SK-N-SH treated with all-trans-retinoic acid at 6 μM for 48 hours (cell line): ENCODE data around the gene TNFSF13B.

ENCODE experiments used
- ATAC-seq: fragments of 200-7000 bp; cut with Tn5 transposase; 3 replicates; pipeline ENCODE4 v1.9.1; 2020; ENCODE audit warnings: mild to moderate bottlenecking, moderate library complexity
- ARNTL ChIP-seq: fragments of 450-650 bp; formaldehyde crosslinking; IDR thresholded peaks from 2 replicates; pipeline ENCODE4 v1.5.0; 2020; ENCODE audit warnings: low read depth, mild to moderate bottlenecking, moderate library complexity, borderline replicate concordance
- CREB5 ChIP-seq: fragments of 250-450 bp; sonication (Bioruptor Pico); IDR thresholded peaks from 2 replicates; pipeline ENCODE4 v1.5.1; 2020; ENCODE audit warnings: low read depth, mild to moderate bottlenecking, moderate library complexity
- CSDC2 ChIP-seq: fragments of 250-450 bp; sonication (Bioruptor Pico); IDR thresholded peaks from 2 replicates; pipeline ENCODE4 v1.5.0; 2020; ENCODE audit warnings: mild to moderate bottlenecking, moderate library complexity
- CSRNP3 ChIP-seq: fragments of 250-450 bp; sonication (Bioruptor Pico); IDR thresholded peaks from 2 replicates; pipeline ENCODE4 v1.5.1; 2021; ENCODE audit warnings: mild to moderate bottlenecking, moderate library complexity
- ESRRG ChIP-seq: fragments of 250-450 bp; sonication (Bioruptor Pico); IDR thresholded peaks from 2 replicates; pipeline ENCODE4 v1.6.1; 2021; ENCODE audit warnings: mild to moderate bottlenecking
- GLIS3 ChIP-seq: fragments of 250-450 bp; sonication (Bioruptor Pico); IDR thresholded peaks from 2 replicates; pipeline ENCODE4 v1.5.0; 2020; ENCODE audit warnings: mild to moderate bottlenecking, moderate library complexity
- OSR1 ChIP-seq: fragments of 250-450 bp; sonication (Bioruptor Pico); IDR thresholded peaks from 2 replicates; pipeline ENCODE4 v1.8.0; 2022; ENCODE audit warnings: moderate library complexity, mild to moderate bottlenecking, inconsistent platforms
- PATZ1 ChIP-seq: fragments of 250-450 bp; sonication (Bioruptor Pico); IDR thresholded peaks from 2 replicates; pipeline ENCODE4 v1.8.0; 2020; ENCODE audit warnings: mild to moderate bottlenecking, moderate library complexity, borderline replicate concordance
- POU6F1 ChIP-seq: fragments of 250-450 bp; sonication (Bioruptor Pico); IDR thresholded peaks from 2 replicates; pipeline ENCODE4 v1.8.0; 2021; ENCODE audit warnings: low read depth, mild to moderate bottlenecking, moderate library complexity, borderline replicate concordance
- PPARA ChIP-seq: fragments of 250-450 bp; sonication (Bioruptor Pico); IDR thresholded peaks from 2 replicates; pipeline ENCODE4 v1.5.0; 2020; ENCODE audit warnings: mild to moderate bottlenecking, borderline replicate concordance
- RARB ChIP-seq: fragments of 250-450 bp; sonication (Bioruptor Pico); IDR thresholded peaks from 2 replicates; pipeline ENCODE4 v1.8.0; 2021; ENCODE audit warnings: mild to moderate bottlenecking, moderate library complexity
- TCF4 ChIP-seq: fragments of 250-450 bp; sonication (Bioruptor Pico); IDR thresholded peaks from 2 replicates; pipeline ENCODE4 v1.8.0; 2021; ENCODE audit warnings: mild to moderate bottlenecking, moderate library complexity, borderline replicate concordance
- TOX ChIP-seq: fragments of 250-450 bp; sonication (Bioruptor Pico); IDR thresholded peaks from 2 replicates; pipeline ENCODE4 v1.8.0; 2021; ENCODE audit warnings: mild to moderate bottlenecking, moderate library complexity, borderline replicate concordance
- TSHZ2 ChIP-seq: fragments of 250-450 bp; sonication (Bioruptor Pico); IDR thresholded peaks from 2 replicates; pipeline ENCODE4 v1.5.0; 2020; ENCODE audit warnings: mild to moderate bottlenecking, moderate library complexity
- ZC3H10 ChIP-seq: fragments of 250-450 bp; sonication (Bioruptor Pico); IDR thresholded peaks from 2 replicates; pipeline ENCODE4 v1.5.1; 2021; ENCODE audit warnings: mild to moderate bottlenecking, moderate library complexity
- ZFP3 ChIP-seq: fragments of 250-450 bp; sonication (Bioruptor Pico); IDR thresholded peaks from 2 replicates; pipeline ENCODE4 v1.5.0; 2020; ENCODE audit warnings: mild to moderate bottlenecking, moderate library complexity
- ZFP30 ChIP-seq: fragments of 450-650 bp; formaldehyde crosslinking; IDR thresholded peaks from 2 replicates; pipeline ENCODE4 v1.5.0; 2022; ENCODE audit warnings: mild to moderate bottlenecking, moderate library complexity
- ZNF565 ChIP-seq: fragments of 450-650 bp; formaldehyde crosslinking; conservative IDR thresholded peaks from 2 replicates; pipeline ENCODE4 v1.5.0; 2020; ENCODE audit warnings: low read depth, mild to moderate bottlenecking, moderate library complexity
- ZNF70 ChIP-seq: fragments of 450-650 bp; formaldehyde crosslinking; IDR thresholded peaks from 2 replicates; pipeline ENCODE4 v1.5.0; 2020; ENCODE audit warnings: mild to moderate bottlenecking, moderate library complexity
- ZNF8 ChIP-seq: fragments of 450-650 bp; formaldehyde crosslinking; IDR thresholded peaks from 2 replicates; pipeline ENCODE4 v1.5.0; 2020; ENCODE audit warnings: mild to moderate bottlenecking, moderate library complexity

The TNFSF13B gene

GRCh38 chr13:108227651-108228272 is 41.8 kb upstream of the TNFSF13B start (continued):
- TF ChIP-seq ZC3H10 (CRISPR knock-in tag) = no peak
- no peak for TF ChIP-seq CSRNP3

GRCh38 chr13:108230377-108230776 is 39.1 kb upstream of the TNFSF13B start:
- ATAC-seq = no peak
- TF ChIP-seq OSR1 (CRISPR knock-in tag) (no peak), TOX (CRISPR knock-in tag) (no peak), ESRRG (no peak), ZNF565 (CRISPR knock-in tag) (no peak), TSHZ2 (no peak), RARB (no peak), GLIS3 (CRISPR knock-in tag) (no peak), CREB5 (CRISPR knock-in tag) (no peak), ZNF8 (CRISPR knock-in tag) (no peak), PPARA (no peak), ZFP30 (CRISPR knock-in tag) (no peak)

- TF ChIP-seq ZNF8 (CRISPR knock-in tag) (no peak), CSRNP3 (no peak), TOX (CRISPR knock-in tag) (no peak)
- TF ChIP-seq, all 23 proteins: peak for 0
- ATAC-seq = no peak
Observed at GRCh38 chr13:108249150-108249549, 20.4 kb upstream of the TNFSF13B start.

- no peak for ATAC-seq
- TF ChIP-seq CSRNP3 = no peak
- TF ChIP-seq ZFP30 (CRISPR knock-in tag) = no peak
- no peak for TF ChIP-seq OSR1 (CRISPR knock-in tag)
- no peak for TF ChIP-seq CSDC2 (CRISPR knock-in tag)
- no peak for TF ChIP-seq ZNF70 (CRISPR knock-in tag)
- TF ChIP-seq PATZ1 (CRISPR knock-in tag) = no peak
- TF ChIP-seq PPARA = no peak
- no peak for TF ChIP-seq TOX (CRISPR knock-in tag)
- TF ChIP-seq ZFP3 = no peak
- TF ChIP-seq GLIS3 (CRISPR knock-in tag) = no peak
- TF ChIP-seq POU6F1 (CRISPR knock-in tag) = no peak
- TF ChIP-seq TCF4 = no peak
- TF ChIP-seq ZNF8 (CRISPR knock-in tag) = no peak
- no peak for TF ChIP-seq ARNTL
- TF ChIP-seq, all 23 proteins: peak for 0
Observed at GRCh38 chr13:108257248-108257647, 12.3 kb upstream of the TNFSF13B start.
